ENCODE measurements around the gene MND1.
"Not testable (repeated sequence)": the region's sequence is repeated elsewhere in the genome, so short reads cannot be mapped to it uniquely, and the experiment has no call there.

- TF ChIP-seq CTCF (conservative IDR thresholded peaks at IDR 0.05; ENCODE audit: low read length); EZH2phosphoT487 (IDR thresholded peaks at IDR 0.05; ENCODE audit: borderline replicate concordance, low read depth, low read length): not testable (repeated sequence)
Measured at GRCh38 chr4:153416456-153416855, 72.0 kb downstream of the MND1 start.

Data from OCI-LY7 (cell line).